RWPE2 (cell line): ENCODE results near the gene SSBP4.
A peak's percentile ranks its signal among the peaks of the same experiment; 100 is the strongest.
"Not testable (repeated sequence)": the region's sequence is repeated elsewhere in the genome, so short reads cannot be mapped to it uniquely, and the experiment has no call there.

Experiments
- ATAC-seq: fragments of 200-7000 bp; cut with Tn5 transposase; 3 replicates; pipeline ENCODE4 v1.9.1; 2021; ENCODE audit warnings: low read depth
- DNase-seq: peaks from one replicate; pipeline ENCODE4 v3.0.0-alpha.2; 2020; ENCODE audit warnings: low spot score
- H3K27ac ChIP-seq: fragments of 450-650 bp; 2 replicates; pipeline ENCODE4 v1.5.1; 2017; ENCODE audit warnings: mild to moderate bottlenecking; ENCODE audit not compliant: poor library complexity, severe bottlenecking
- H3K27me3 ChIP-seq: fragments of 250-450 bp; sonication (Bioruptor Pico); 2 replicates; pipeline ENCODE4 v1.5.1; 2021; ENCODE audit warnings: mild to moderate bottlenecking, moderate library complexity; ENCODE audit not compliant: insufficient read depth, poor library complexity, severe bottlenecking
- H3K36me3 ChIP-seq: fragments of 250-450 bp; sonication (Bioruptor Pico); 2 replicates; pipeline ENCODE4 v1.5.1; 2020; ENCODE audit warnings: low read depth, mild to moderate bottlenecking, moderate library complexity
- H3K4me1 ChIP-seq: fragments of 250-450 bp; sonication (Bioruptor Pico); 2 replicates; pipeline ENCODE4 v1.5.1; 2021; ENCODE audit warnings: mild to moderate bottlenecking, moderate library complexity; ENCODE audit not compliant: insufficient read depth, poor library complexity, severe bottlenecking
- H3K4me3 ChIP-seq: fragments of 250-450 bp; sonication (Bioruptor Pico); 2 replicates; pipeline ENCODE4 v1.5.1; 2021; ENCODE audit warnings: mild to moderate bottlenecking, moderate library complexity; ENCODE audit not compliant: severe bottlenecking
- H3K9me3 ChIP-seq: fragments of 250-450 bp; sonication (Bioruptor Pico); 2 replicates; pipeline ENCODE4 v1.5.1; 2021; ENCODE audit warnings: mild to moderate bottlenecking, moderate library complexity; ENCODE audit not compliant: severe bottlenecking
- CTCF ChIP-seq: fragments of 450-650 bp; IDR thresholded peaks from one replicate; pipeline ENCODE4 v1.5.1; 2017; ENCODE audit warnings: mild to moderate bottlenecking, moderate library complexity; ENCODE audit not compliant: poor library complexity, severe bottlenecking

The SSBP4 gene

GRCh38 chr19:18379803-18380747, 39.1 kb upstream of the SSBP4 start:
- DNase-seq (no peak), ATAC-seq (peak; percentile 75)
- peak overlapping the region; percentile 26 for H3K27ac ChIP-seq
- H3K9me3 ChIP-seq, result no peaks in the 10 kb centered on the region
- peaks cover 18% of the 10 kb centered on the region for H3K4me1 ChIP-seq
- H3K27me3 ChIP-seq, result no peaks in the 10 kb centered on the region
- no peak for TF ChIP-seq CTCF
- H3K36me3 ChIP-seq, result no peaks in the 10 kb centered on the region
- H3K4me3 ChIP-seq, result no peak overlapping the region

GRCh38 chr19:18380843-18381242, 38.4 kb upstream of the SSBP4 start:
- H3K36me3 ChIP-seq, result no peaks in the 10 kb centered on the region
- no peak for DNase-seq
- TF ChIP-seq CTCF, result no peak
- H3K4me3 ChIP-seq, result no peak overlapping the region
- H3K27ac ChIP-seq, result no peak overlapping the region
- no peaks in the 10 kb centered on the region for H3K9me3 ChIP-seq
- ATAC-seq, result no peak
- peaks cover 25% of the 10 kb centered on the region for H3K4me1 ChIP-seq
- no peaks in the 10 kb centered on the region for H3K27me3 ChIP-seq

GRCh38 chr19:18383622-18384021, 35.6 kb upstream of the SSBP4 start:
- not testable (repeated sequence) for ATAC-seq, H3K9me3 ChIP-seq, H3K36me3 ChIP-seq, H3K4me3 ChIP-seq, H3K27me3 ChIP-seq, H3K27ac ChIP-seq, DNase-seq
- H3K4me1 ChIP-seq, result peaks cover 17% of the 10 kb centered on the region

GRCh38 chr19:18384775-18385174, 34.4 kb upstream of the SSBP4 start:
- peaks cover 19% of the 10 kb centered on the region for H3K36me3 ChIP-seq
- H3K4me1 ChIP-seq, result peaks cover 14% of the 10 kb centered on the region
- no peak for TF ChIP-seq CTCF
- H3K27me3 ChIP-seq, result no peaks in the 10 kb centered on the region
- H3K27ac ChIP-seq, result no peak overlapping the region
- ATAC-seq (no peak), DNase-seq (no peak)
- no peak overlapping the region for H3K4me3 ChIP-seq
- H3K9me3 ChIP-seq, result no peaks in the 10 kb centered on the region

GRCh38 chr19:18385359-18385674, 33.9 kb upstream of the SSBP4 start:
- no peak for DNase-seq
- H3K27ac ChIP-seq, result no peak overlapping the region
- TF ChIP-seq CTCF, result no peak
- peaks cover 19% of the 10 kb centered on the region for H3K36me3 ChIP-seq
- H3K4me3 ChIP-seq, result no peak overlapping the region
- H3K9me3 ChIP-seq, result no peaks in the 10 kb centered on the region
- ATAC-seq, result no peak
- no peaks in the 10 kb centered on the region for H3K27me3 ChIP-seq
- peaks cover 14% of the 10 kb centered on the region for H3K4me1 ChIP-seq
